B cell (primary cell): ENCODE measurements around the gene CTDSP2.

ENCODE experiments used
- EZH2 ChIP-seq: IDR thresholded peaks from 2 replicates; pipeline ENCODE4 v1.6.1; 2012; ENCODE audit warnings: borderline replicate concordance, low read depth, mild to moderate bottlenecking, moderate library complexity, low read length; ENCODE audit not compliant: insufficient read depth, poor library complexity, severe bottlenecking
- TF ChIP-seq, protein P1 (sequence below): fragments of 200-600 bp; IDR thresholded peaks from one replicate; pipeline ENCODE4 v1.8.0; 2022; ENCODE audit warnings: antibody characterized with exemption, mild to moderate bottlenecking

DNA sequence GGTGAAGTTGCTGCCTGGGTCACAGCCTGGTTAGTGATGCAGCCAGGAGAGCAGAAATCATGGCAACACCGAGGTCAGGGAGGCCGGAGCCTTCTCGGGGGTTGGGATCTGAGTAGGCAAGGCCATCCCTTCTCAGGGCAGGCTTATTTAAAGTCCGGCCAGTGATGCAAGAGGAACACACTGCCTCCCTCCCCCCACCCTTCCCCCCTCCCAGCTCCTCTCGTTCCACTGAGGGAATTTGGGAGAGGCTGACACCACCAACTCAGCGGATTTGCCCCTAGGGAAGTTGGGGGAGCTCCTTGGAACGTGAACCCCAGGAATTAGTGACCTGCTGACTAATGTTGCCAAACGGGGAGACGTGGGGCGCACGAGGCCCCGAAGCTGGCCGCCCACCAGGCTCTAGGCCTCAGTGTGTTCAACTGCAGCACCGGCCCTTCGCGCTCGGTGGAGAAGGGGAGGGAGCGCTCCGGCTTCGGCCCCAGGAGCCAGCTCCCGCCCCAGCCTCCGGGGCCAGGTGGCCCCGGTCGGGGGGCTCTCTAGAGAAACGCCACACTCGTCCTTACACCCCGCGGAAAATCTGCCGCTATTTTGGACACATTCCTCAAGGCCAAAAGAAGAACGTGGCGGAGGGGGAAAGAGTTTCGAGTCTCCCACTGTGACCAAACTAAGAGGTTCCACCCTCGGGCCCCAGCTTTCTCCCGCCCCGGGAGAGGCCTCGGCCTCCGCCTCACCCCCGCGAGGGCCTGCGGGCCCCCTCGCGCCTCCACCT lies 1.6 kb downstream of the CTDSP2 start:
- TF ChIP-seq, protein P1, sequence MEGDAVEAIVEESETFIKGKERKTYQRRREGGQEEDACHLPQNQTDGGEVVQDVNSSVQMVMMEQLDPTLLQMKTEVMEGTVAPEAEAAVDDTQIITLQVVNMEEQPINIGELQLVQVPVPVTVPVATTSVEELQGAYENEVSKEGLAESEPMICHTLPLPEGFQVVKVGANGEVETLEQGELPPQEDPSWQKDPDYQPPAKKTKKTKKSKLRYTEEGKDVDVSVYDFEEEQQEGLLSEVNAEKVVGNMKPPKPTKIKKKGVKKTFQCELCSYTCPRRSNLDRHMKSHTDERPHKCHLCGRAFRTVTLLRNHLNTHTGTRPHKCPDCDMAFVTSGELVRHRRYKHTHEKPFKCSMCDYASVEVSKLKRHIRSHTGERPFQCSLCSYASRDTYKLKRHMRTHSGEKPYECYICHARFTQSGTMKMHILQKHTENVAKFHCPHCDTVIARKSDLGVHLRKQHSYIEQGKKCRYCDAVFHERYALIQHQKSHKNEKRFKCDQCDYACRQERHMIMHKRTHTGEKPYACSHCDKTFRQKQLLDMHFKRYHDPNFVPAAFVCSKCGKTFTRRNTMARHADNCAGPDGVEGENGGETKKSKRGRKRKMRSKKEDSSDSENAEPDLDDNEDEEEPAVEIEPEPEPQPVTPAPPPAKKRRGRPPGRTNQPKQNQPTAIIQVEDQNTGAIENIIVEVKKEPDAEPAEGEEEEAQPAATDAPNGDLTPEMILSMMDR = no peak
- no peak for TF ChIP-seq EZH2
